ENCODE data around the gene GRID2.

GRCh38 chr4:93396272-93396671, 1092.5 kb downstream of the GRID2 start:
- no peak for TF ChIP-seq CTCF (IDR thresholded peaks at IDR 0.05)
- no peak for TF ChIP-seq POLR2A (IDR thresholded peaks at IDR 0.05)
- no peak for TF ChIP-seq POLR2AphosphoS5 (IDR thresholded peaks at IDR 0.05; ENCODE audit: insufficient read depth in 1 of 2, low read depth in 1 of 2)
